ENCODE results near the gene FNBP1.

The FNBP1 gene

GRCh38 chr9:130042885-130043653 is at the start of gene FNBP1:
TSS of gene FNBP1 (minus strand) at chr9:130043189. CDS start at chr9:130042975, 214 bp downstream.
- DNase-seq (ENCODE audit: low read depth in 4 of 4, low spot score in 1 of 4), result peak; percentile 57 to 78 (median 63)

- DNase-seq (ENCODE audit: low read depth in 4 of 4, low spot score in 1 of 4), result no peak
Measured at GRCh38 chr9:130090915-130091314, 47.9 kb upstream of the FNBP1 start.

GRCh38 chr9:130089141-130089540 is 46.2 kb upstream of the FNBP1 start:
- DNase-seq (ENCODE audit: low read depth in 4 of 4, low spot score in 1 of 4), result no peak

- DNase-seq (ENCODE audit: low read depth in 4 of 4, low spot score in 1 of 4), result no peak
Measured at GRCh38 chr9:130088051-130088450, 45.1 kb upstream of the FNBP1 start.

- DNase-seq (ENCODE audit: low read depth in 4 of 4, low spot score in 1 of 4), result no peak
Measured at GRCh38 chr9:130084337-130084736, 41.3 kb upstream of the FNBP1 start.

GRCh38 chr9:130078547-130078946 is 35.6 kb upstream of the FNBP1 start:
- no peak for DNase-seq (ENCODE audit: low read depth in 4 of 4, low spot score in 1 of 4)

- DNase-seq (ENCODE audit: low read depth in 4 of 4, low spot score in 1 of 4), result no peak
Measured at GRCh38 chr9:130073373-130073772, 30.4 kb upstream of the FNBP1 start.

- DNase-seq (ENCODE audit: low read depth in 4 of 4, low spot score in 1 of 4), result no peak
Measured at GRCh38 chr9:130072515-130073235, 29.7 kb upstream of the FNBP1 start.

GRCh38 chr9:130069048-130069447 is 26.1 kb upstream of the FNBP1 start:
- DNase-seq (ENCODE audit: low read depth in 4 of 4, low spot score in 1 of 4), result no peak

- DNase-seq (ENCODE audit: low read depth in 4 of 4, low spot score in 1 of 4), result no peak
Measured at GRCh38 chr9:130064621-130065020, 21.6 kb upstream of the FNBP1 start.

- DNase-seq (ENCODE audit: low read depth in 4 of 4, low spot score in 1 of 4), result no peak
Measured at GRCh38 chr9:130062750-130063149, 19.8 kb upstream of the FNBP1 start.

GRCh38 chr9:130060296-130060695 is 17.3 kb upstream of the FNBP1 start:
- no peak for DNase-seq (ENCODE audit: low read depth in 4 of 4, low spot score in 1 of 4)

GRCh38 chr9:130058887-130059286 is 15.9 kb upstream of the FNBP1 start:
- no peak for DNase-seq (ENCODE audit: low read depth in 4 of 4, low spot score in 1 of 4)

GRCh38 chr9:130058154-130058553 is 15.2 kb upstream of the FNBP1 start:
- no peak for DNase-seq (ENCODE audit: low read depth in 4 of 4, low spot score in 1 of 4)

GRCh38 chr9:130054820-130055219 is 11.8 kb upstream of the FNBP1 start:
- DNase-seq (ENCODE audit: low read depth in 4 of 4, low spot score in 1 of 4), result no peak

GRCh38 chr9:130054325-130054786 is 11.4 kb upstream of the FNBP1 start:
- no peak for DNase-seq (ENCODE audit: low read depth in 4 of 4, low spot score in 1 of 4)

GRCh38 chr9:130053504-130054324 is 10.7 kb upstream of the FNBP1 start, which contains the start of gene GPR107:
TSS of gene GPR107 (plus strand) at chr9:130053906. CDS start at chr9:130053933, 27 bp downstream.
- peak; percentile 63 to 78 (median 66) for DNase-seq (ENCODE audit: low read depth in 4 of 4, low spot score in 1 of 4)

- DNase-seq (ENCODE audit: low read depth in 4 of 4, low spot score in 1 of 4), result no peak
Measured at GRCh38 chr9:130053109-130053503, 10.1 kb upstream of the FNBP1 start.

GRCh38 chr9:130051855-130052254 is 8.9 kb upstream of the FNBP1 start:
- no peak for DNase-seq (ENCODE audit: low read depth in 4 of 4, low spot score in 1 of 4)

GRCh38 chr9:130050462-130050861 is 7.5 kb upstream of the FNBP1 start:
- no peak for DNase-seq (ENCODE audit: low read depth in 4 of 4, low spot score in 1 of 4)

GRCh38 chr9:130049431-130050210 is 6.6 kb upstream of the FNBP1 start:
- no peak for DNase-seq (ENCODE audit: low read depth in 4 of 4, low spot score in 1 of 4)

All from stimulated activated CD4-positive, alpha-beta T cell treated with anti-CD3 and anti-CD28 coated beads, Interleukin-1b, Interleukin-23, amount 100 ng/mL, for 24 hours (primary cell).